GM21367 (cell line): ENCODE data around the gene AUH.
"Not testable (repeated sequence)": the region's sequence is repeated elsewhere in the genome, so short reads cannot be mapped to it uniquely, and the experiment has no call there.

Source experiments
- ATAC-seq: cut with Tn5 transposase; IDR thresholded peaks from one replicate; pipeline ENCODE4 v1.9.1; 2021; ENCODE audit not compliant: unreplicated experiment

AUH gene

DNA sequence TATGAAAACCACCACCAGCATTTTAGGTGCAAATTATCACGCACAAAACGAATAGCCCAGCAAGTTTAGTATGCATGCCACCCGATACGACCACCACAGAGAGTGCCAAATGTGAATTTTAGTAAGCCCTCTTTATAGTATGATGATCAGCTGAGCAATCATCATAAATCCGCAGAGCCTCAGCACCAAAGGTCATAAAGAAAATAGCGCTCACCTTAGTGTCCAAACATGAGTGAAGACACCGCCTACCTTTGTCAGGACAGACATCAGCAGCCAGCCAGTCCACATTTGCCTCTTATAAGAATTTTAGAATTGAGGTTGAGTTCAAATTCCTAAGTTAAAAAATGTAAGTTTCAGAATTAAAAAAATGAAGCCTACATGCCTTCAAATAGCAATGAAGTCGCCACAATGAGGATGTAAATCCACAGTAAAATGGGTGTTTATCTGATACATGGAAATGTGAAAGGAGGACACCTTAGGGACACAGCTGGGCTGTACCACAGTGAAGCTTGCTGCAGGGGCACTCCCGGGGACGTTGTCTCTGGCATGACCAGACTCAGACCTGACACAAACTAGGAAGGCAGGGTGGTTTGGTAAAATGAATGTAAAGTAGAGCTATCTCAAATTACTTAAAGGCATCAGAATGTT lies 149.0 kb downstream of the AUH start:
- ATAC-seq = no peak

DNA sequence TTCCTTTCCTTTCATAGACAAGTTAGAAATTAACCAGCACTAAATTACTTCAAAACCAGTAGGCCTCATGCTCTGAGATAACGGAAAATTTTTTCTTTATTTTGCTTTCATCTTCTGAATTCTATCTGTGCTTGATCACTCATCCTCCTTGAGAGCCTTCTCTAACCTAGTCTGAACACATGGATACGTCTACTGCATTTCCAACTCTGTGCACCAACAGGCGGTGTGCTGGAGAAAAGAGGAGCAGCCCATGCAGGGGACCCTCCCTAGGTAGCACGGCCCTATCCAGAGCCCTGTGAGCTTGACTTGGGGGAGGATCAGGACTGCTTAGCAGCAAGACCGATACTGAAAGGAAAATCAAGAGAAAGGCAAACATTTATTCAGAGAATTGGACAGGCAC lies 149.8 kb downstream of the AUH start:
- ATAC-seq = no peak

DNA sequence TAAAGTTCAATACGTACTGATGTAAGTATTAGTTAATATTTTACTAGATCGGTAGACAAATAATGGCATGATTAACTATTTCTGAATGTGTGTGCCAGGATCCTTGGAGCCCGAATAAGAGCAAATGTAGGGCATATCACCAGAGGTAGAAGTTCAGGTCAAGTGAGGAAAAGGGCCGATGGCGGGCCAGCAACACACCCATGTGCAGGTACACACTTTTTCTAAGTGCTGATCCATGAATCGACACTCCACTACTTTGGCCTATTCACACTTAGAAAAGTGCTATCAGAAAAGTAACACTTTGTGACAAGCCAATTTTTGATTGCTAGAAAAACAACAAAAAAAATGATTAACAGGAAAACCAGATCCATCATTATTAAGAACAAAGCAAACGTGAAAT lies 150.3 kb downstream of the AUH start:
- no peak for ATAC-seq

DNA sequence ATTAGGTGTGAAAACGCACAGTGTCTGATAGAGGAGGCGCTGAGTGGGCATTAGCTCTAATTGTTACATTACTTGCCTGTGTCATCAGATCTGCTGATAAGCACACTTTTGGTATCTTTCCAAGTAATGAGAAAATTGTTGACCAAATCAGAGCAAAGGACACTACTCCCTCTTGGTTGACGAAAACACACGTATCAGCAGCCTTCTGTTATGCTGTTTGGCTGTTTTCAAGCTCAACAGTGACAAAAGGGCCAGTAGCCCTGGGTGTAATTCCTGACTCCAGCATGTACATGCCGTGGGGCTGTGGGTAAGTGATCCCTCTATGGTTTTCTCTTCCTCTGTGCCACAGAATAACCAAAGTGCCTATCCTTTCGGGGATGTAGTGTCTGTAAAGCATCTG lies 151.4 kb downstream of the AUH start:
- no peak for ATAC-seq

DNA sequence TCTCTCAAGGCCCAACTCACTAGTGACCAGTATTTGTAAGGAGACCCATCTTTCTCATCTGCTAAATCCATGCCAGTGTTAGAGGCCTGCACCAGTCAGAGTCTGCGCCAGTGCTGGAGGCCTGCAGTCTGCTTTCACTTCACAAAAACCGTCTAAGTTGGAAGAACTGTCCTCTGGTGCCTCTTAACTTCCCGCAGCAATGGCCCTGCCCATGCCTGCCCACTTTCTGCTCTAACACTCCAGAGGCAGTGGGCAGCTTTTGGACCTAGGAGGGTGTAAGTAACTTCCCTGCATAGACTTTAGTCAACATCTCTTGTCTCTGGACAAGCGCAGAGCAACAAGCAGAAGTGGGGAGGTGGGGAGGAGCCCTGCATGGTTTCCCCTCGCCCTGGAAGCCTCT lies 152.9 kb downstream of the AUH start:
- no peak for ATAC-seq

DNA sequence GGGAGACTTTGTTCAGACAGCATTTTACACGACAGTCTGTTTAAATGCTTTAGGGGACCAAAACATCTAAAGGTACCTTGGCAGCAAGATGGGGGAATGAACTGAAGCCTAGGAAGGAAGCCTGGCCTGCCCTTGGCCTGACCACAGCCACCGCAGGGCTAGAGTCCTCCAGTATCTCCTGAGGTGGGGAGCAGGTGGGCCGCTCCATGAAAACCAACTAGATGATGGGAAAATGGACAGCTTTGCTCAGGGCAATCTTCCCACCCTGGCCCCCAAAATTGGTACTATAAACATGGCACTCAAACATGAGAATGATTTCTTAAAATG lies 153.3 kb downstream of the AUH start:
- ATAC-seq = no peak

DNA sequence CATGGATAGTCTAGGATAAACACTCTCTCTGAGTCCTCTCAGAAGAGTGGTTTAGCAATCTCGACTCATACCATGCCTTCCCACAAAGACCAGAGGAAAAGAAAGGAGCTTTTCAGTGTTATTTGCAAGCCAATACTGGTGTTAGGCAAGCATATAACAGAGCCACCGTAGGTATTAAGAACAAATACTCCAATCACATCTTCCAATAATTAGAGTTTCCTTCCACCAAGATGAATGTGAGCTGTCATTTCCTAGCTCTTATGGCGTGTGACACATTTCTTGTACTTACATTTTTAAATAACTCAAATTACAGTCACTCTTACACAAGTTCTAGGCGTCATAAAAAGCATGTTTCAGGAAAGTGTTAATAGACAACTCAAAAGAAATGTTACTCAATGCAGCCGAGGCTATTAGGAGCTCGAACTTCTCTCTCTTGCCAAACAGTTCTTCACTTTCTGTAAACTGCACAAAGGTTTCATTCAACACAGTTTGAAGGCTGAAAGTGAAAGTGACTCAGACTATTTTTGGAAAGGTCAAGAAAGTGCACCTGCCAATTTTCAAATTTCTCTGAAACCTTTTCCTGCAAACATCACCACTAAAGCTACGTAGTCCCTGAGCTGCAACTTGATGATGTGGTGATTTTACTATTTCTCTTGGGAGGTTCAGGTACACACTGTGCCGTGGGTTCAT lies 153.8 kb downstream of the AUH start:
- peak; percentile 78 for ATAC-seq

DNA sequence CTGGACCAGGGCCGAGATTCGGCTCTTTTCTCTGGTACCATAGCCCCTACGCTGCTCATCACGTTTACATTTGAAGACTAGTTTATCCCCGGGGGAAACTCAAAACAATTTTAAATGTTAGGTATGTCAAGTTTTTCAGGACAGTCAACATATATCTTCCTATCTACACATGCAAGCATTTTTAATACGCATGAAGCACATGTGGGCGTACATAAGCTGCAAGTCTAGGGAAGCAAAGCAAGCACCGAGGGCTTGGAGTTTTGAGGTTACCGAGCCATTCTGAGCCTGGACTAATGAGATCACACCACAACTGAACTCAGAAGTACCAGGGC lies 154.4 kb downstream of the AUH start:
- ATAC-seq = no peak

DNA sequence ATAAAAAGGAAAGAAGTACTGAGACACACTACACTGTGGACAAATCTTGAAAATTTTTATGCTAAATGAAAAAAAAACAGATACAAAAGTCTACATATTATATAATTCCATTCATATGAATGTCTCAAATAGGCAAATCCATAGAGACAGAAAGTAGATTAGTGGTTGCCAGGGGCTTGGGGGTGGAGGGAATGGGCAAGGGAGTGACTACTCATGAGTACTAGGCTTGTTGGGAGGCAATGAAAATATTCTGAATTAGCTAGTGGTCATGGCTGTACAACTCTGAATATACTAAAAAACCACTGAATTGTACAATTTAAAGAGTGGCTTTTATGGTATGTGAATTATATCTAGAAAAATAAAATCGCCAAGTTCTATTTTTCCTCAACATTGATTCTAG lies 154.9 kb downstream of the AUH start:
- ATAC-seq = no peak

DNA sequence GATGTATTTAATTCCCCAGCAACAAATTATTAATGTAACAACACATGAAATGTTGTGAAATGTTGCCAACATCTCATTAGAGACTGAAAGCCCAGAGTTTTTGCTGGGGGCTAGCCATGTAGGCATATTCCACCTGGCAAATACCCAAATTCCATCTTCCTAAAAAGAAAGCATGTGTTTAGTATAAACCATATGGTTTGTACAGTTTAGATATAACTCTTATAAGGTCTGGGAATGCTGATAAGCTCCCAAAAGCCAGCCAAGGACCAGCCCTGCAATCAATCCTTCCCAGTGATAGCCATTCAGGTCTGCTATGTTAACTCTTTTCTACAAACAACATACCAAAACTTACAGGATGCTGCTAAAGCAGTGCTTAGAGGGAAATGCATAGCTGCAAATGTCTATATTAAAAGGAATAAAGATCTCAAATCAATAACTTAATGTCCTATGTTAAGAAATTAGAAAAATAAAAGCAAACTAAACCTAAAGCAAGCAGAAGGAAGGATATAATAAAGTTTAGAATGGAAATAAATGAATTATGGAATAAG lies 158.9 kb downstream of the AUH start:
- ATAC-seq = no peak

DNA sequence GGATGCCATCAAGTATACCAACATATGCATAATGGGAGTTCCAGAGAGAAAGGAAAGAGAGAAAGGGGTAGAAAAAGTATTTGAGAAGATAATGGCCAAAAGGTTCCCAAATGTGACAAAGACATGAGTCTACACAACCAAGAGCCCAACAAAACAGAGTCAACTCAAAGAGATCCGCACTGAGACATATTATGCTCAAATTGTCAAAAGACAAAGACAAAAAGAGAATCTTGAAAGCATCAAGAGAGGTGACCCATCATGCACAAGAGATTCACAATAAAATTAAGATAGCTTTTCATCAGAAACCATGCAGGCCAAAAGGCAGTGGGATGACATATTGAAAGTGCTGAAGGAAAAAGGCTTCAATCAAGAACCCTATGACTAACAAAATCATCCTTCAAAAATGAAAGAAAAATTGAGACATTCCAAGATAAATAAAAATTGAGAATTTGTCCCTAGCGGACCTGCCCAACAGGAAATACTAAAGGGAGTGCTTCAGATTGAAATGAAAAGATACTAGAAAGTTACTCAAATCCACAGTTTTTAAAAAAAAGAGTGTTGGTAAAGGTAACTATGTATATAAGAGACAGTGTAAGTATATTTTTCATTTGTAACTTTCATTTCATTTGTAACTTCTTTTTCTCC lies 160.9 kb downstream of the AUH start:
- ATAC-seq = no peak

DNA sequence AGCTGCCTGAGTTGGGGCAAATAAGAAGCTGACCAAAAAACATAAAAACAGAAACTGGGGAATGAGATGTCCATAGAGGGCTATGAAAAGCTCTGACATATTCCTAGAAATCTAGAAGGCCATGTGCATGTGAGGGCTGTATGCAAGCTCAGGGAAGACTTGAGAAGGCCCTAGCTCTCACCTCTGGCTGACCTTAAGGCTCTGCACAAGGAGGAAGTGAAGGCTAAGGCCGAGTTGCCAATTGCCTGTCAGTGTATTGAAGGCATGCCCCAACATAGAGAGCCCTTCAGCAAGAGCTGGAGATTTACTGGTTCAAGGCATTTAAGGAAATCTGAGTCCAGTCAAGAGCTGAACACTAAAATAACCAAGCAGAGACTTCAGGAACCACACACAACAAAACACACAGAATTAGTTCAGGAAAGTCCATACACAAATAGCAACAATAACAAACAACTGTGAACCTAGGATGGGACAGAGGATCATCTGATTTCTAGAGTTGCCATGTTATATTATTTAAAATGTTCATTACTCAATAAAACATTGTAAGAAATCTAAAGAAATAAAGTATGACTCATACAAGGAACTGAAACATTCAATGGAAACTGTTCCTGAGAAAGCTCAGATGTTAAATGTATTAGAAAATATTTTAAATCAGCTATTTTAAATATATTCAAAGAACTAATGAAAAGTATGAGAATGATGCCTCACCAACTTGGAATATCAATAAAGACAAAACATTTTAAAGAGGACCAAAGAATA lies 161.8 kb downstream of the AUH start:
- ATAC-seq = no peak

DNA sequence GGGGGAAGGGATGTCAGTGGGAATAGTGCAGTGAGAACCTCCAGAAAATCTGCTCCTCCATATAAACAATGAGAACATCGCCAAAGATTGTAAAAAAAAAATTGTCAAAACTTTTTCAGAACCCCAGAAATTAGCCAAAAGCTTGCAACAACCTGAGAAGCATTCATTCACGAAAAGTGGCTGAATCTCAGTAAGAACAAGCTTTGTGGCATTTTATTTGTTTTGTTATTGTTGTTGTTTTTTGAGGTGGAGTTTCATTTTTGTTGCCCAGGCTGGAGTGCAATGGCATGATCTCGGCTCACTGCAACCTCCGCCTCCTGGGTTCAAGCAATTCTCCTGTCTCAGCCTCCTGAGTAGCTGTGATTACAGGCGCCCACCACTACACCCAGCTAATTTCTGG lies 162.8 kb downstream of the AUH start:
- not testable (repeated sequence) for ATAC-seq

DNA sequence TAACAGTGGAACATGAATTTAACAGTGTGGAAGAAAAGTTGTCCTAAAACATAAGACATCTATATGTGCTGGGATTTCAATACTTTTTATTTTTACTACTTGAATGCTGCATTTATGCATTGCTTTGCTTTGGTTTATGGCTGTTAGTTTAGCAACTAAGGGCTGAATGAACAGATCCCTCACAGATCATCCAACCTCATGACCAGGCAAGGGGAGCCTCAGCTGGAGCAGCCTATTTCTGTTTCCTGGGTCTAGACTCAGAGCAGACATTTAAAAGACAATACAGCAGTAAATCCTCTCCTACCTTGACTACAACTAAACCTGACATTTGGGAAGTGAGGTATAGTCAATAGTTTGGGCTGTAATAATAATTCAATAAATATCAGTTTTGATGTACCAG lies 163.3 kb downstream of the AUH start:
- no peak for ATAC-seq

DNA sequence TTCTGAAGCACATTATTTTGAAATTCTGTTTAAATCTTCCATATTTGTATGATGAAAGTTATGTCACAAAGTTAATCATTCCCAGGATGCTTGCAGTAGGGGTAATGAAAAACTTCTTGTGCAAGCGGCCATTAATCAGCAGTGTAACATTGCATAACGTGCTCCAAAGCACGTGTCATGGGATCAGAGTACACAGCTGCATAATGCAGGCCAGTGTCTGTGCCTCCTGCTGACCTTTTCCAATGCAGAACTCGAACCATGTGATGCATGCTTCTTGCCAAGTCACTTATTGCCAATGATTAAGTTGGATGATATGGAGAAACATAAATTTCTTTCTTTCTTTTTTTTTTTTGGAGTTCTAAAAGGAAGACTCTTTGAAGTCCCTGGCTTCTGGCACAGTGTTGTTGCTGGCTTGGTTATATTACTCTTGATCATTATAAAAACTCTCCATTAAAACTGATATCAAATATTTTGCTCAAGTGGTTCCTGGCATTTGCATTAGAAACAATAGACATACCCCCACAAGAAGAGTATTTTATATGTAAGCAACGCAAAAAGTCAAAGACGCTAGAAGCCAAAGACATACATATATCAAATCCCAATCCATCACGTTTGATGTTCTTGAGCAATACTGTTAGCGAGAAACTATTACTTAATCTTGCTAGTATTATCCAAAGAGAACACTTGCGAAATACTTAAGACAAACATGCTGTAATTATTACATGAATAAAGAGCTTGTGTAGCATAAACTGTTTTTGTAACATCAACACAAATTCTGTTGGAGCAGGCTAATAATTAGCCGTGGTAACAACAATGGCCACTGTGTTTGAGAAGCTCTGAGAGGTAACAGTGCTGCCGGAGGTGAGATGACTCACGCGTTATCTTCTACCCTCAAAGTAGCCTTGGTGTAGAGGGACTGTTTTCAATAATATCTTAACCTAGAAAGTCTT lies 164.2 kb downstream of the AUH start:
- ATAC-seq = no peak

DNA sequence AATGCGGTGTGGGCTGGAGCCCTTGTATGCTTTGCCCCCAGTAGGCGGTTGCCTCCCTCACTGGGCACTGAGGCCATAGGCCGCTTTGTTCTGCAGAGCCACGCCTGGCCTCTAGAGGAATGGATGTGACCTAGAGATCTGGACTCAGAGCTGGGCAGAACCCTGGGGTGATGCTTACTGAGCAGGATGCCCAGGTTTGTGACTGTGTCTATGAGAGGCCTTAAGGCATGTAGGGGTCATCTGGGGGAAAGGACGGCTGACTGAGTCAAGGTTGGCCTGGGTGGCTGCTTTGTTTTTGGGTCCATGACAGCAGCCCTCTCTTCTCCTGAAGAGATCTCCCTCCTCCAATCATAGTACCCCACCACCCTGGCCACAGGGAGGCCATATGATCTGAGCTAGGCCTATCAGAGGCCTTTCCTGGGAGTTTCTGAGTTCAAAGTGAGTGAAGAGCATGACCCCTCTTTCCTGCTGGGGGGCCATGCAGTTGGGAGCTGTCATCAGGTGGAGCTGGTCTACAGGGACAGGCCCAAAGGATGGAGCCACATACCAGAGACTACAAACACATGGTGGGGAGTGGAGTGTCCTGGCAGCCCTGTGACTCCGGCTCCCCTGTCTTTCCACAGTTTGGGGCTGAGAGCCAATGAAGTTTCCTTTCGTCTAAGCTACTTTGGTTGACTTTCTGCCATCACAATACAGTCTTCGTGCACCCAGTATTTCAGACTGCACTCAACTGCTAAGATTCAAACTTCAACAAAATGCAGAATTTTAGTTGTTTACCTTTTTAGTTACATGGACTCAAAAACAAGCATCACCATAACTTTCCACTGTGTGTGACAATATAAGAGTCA lies 165.4 kb downstream of the AUH start:
- ATAC-seq = no peak

DNA sequence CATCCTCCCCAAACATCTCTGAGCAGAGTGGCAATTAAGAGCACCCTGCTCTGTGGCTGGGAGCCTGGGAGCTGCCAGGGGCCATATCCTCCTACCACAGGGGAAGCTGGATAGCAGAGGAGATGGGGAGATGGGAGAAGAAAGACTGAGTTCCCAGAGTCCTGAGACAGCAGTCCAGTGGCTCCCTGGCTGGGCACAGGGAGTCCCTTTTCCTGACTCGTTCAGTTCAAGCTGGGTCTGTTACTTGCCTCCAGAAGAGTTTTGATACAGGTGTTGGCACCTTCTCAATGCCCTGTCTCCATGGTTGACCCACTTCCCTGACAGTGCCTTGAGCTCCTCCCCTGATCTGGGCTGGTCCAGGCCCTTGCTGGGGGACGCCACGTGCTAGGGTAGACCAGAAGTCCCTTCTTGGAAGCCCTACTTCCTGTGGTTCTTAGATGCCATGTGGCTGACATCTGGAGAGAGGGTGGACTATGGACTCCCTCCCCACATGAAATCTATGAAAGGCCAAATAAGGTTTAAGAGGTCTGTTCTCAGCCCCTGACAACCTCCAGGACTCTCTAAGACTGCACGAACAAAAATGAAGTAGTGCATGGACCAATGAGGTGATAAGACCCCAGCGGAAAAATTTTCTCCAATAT lies 166.2 kb downstream of the AUH start:
- no peak for ATAC-seq

DNA sequence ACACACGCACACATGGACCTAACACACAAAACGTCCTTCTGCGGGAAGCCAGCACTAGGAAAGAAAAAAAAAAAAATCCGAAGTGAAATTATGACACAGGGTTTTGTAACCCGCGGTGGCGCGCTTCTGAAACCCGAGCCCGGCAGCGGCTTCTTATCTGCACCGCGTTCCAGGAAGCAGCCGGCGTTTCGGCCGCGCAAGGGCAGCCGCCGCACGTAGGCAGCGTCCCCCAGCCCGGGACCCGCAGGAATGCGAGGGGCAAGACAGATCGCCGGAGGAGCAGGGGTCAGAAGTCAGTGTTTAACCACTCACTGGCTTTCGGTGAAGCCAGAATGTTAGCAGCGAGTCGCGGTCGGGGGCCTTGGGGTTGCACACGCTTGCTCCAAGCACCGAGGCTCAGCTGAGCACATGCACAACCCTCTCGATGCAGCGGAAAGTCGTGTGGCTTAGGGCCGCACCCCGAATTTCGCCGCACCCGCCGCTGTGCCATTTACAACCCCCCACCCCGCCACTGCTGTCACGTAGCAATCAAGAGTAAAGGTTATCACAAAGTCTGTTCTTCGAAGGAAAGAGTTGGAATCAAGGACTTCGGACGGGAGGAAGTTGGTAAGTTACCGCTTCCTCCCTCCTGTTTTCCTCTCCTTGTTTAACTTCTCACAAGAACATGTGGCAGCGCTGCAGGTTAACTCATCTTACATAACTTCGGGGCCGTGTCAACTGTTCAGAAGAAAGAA lies 167.9 kb downstream of the AUH start:
- peak; percentile 48 for ATAC-seq
